A549 treated with CORT108297 at 1 μM for 4 hours (cell line): ENCODE measurements around the gene EIF4E1B. TPM values are rescaled to one million over a fixed set of nuclear protein-coding genes. Genes with fewer than 3 reads are reported as not detected.

Source experiments
- total RNA-seq: library from RNA; stranded (reverse); fragments of 200-300 nt; extraction: Qiagen RNA extraction; gene quantifications from 5 replicates; pipeline ENCODE4 v1.2.3, GENCODE V29; 2022

EIF4E1B gene, protein sequence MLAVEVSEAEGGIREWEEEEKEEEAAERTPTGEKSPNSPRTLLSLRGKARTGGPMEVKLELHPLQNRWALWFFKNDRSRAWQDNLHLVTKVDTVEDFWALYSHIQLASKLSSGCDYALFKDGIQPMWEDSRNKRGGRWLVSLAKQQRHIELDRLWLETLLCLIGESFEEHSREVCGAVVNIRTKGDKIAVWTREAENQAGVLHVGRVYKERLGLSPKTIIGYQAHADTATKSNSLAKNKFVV
- total RNA-seq, result not detected in 5 replicates

DNA sequence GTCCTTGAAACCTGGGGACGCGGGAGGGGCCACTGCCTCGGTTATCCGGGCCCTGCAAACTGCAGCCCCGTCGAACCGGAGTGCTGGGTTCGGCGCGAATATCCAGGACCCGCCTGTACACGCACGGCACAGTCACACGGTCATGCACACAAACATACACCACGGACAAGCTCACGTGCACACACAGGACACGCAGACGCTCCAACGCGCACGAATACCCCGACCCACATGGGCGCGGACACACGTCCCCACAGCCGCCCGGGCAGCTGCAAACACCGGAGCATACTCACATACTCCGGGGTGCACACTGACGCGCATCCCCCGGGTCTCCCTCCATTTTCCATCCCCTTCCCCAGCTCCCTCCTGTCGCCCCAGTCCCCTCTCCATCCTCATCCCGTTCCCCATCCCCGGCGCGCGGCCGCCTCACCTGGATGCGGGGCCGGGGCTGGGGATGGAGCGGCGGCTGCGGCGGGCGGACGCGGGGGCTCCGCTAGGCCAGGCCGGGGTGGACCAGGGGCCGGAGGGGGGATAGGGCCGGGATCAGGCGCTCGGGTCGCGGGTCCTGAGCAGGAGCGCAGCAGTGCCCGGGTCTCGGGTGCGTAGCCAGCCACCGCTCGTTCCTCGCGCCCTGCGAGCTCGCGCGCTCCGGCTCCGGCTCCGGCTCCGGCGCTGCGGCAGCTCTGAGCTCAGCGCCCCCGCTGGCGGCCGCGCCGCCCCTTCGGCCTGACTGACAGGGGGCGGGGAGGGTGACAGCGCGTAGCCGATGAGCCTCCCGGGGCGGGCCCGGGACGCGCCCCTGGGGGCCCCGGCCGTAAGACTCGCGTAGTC is at the start of gene EIF4E1B, which contains the start of gene SNCB:
TSS of gene EIF4E1B (plus strand) at position 823 of the 828 bp plus-strand sequence. CDS start 12,113 bp downstream, outside the sequence.
TSS of gene SNCB (minus strand) at position 682 of the 828 bp plus-strand sequence. CDS start 880 bp downstream, outside the sequence.

DNA sequence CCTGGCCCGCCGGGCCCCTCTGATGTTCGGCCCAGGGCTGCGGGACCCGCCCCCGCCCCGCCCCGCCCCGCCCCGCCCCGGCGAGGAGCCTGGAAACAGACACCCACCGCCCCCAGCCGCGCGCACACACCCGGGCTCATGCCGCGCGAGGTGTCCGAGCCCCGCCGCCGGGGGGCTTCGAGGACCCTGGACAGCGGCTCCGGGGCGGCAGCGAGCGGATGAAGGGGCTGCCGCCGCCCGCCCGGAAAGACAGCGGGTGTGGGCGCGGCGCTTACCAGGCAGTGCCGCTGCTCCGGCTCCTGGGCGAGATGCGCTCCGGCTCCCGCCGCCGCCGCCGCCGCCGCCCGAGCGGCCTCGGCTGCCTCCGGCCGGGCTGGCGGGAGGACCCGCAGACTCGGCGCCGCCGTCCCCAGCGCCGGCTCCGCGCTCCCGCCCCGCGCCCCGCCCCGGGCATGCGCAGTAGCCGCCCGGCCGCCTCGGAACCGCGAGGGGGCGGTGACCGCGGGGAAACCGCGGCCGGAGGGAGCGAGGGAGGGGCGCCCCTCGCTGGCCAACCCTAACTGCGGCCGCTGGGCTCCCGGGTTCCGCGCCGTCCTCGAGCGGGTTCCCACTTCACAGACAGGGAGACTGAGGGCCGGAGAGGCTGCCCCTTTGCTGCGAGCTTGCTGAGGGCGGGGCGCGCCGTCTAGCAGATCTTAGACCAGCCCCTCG is 20.6 kb upstream of the EIF4E1B start, which contains the start of gene GPRIN1:
TSS of gene GPRIN1 (minus strand) at position 433 of the 711 bp plus-strand sequence. CDS start 10,322 bp downstream, outside the sequence.

DNA sequence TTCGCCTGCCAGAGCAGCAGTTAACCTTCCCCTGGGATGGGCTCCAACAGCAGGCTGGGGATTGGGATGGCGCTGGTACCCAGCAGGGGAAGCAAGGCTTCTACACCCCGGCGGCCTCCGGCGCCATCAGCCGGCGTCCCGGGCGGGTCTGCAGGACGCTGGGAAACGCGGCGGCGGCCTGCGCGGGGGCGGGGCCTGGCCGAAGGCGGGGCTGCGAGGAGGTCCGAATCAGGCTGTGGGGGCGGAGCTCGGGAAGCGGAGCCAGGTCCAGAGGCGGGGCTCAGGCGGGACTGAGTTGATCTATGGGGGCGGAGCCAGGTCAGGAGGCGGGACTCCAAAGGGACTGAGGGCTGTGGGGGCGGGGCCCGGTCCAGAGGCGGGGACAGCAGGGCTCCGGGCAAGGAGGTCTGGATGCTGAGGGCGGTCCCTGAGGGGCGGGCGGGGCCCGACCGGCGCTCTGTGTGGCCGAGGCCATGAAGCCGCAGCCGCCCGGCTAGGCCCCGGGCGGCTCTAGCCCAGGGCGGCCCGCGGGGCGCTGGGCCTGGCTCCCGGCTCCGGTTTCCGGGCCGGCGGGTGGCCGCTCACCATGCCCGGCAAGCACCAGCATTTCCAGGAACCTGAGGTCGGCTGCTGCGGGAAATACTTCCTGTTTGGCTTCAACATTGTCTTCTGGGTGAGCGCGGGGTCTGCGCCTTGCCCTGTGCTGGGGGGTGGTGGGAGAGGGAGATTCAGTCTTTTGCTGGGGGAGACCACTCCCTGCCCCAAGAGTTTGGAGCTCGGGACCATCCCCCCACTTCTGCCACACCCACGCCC is 16.8 kb downstream of the EIF4E1B start, which contains the start of gene TSPAN17:
TSS of gene TSPAN17 (plus strand) at position 455 of the 813 bp plus-strand sequence. CDS start at position 587, 132 bp downstream.

Other genes with a start within 250 kb of the EIF4E1B start
- gene NOP16, start 242.1 kb upstream of the EIF4E1B start, total RNA-seq, result 121 to 135 TPM (median 127 TPM) in 5 replicates
- 249 to 273 TPM (median 257 TPM) in 5 replicates for gene HIGD2A, start 241.9 kb upstream of the EIF4E1B start, total RNA-seq
- 74.9 to 118 TPM (median 111 TPM) in 5 replicates for gene CLTB, start 214.1 kb upstream of the EIF4E1B start, total RNA-seq
- 43.1 to 53.0 TPM (median 45.9 TPM) in 5 replicates for gene FAF2, start 182.3 kb upstream of the EIF4E1B start, total RNA-seq
- 27.0 to 44.7 TPM (median 41.0 TPM) in 5 replicates for gene RNF44, start 93.3 kb upstream of the EIF4E1B start, total RNA-seq
- gene CDHR2, start 81.3 kb upstream of the EIF4E1B start, total RNA-seq, result 0.12 to 0.18 TPM (median 0.15 TPM) in 5 replicates
- gene GPRIN1, start 20.5 kb upstream of the EIF4E1B start, total RNA-seq, result 7.1 to 9.6 TPM (median 8.5 TPM) in 5 replicates
- 0.65 to 1.6 TPM (median 1.1 TPM) in 5 replicates for gene SNCB, start 141 bp upstream of the EIF4E1B start, total RNA-seq
- gene TSPAN17, start 16.8 kb downstream of the EIF4E1B start, total RNA-seq, result 54.7 to 69.3 TPM (median 61.2 TPM) in 5 replicates
- gene UNC5A, start 179.9 kb downstream of the EIF4E1B start, total RNA-seq, result 0.15 to 0.38 TPM (median 0.31 TPM) in 5 replicates